Measurements from ENCODE around the gene PCMT1.
A peak's percentile ranks its signal among the peaks of the same experiment; 100 is the strongest.

Gene PCMT1

GRCh38 chr6:149830731-149831307, 81.3 kb downstream of the PCMT1 start:
- CTCF ChIA-PET: interaction anchor here (0.6 to 0.7 kb wide), 2 partner anchors 10 to 24 kb away, joined by 3 to 4 read pairs; no protein-coding TSS in a partner anchor

DNA sequence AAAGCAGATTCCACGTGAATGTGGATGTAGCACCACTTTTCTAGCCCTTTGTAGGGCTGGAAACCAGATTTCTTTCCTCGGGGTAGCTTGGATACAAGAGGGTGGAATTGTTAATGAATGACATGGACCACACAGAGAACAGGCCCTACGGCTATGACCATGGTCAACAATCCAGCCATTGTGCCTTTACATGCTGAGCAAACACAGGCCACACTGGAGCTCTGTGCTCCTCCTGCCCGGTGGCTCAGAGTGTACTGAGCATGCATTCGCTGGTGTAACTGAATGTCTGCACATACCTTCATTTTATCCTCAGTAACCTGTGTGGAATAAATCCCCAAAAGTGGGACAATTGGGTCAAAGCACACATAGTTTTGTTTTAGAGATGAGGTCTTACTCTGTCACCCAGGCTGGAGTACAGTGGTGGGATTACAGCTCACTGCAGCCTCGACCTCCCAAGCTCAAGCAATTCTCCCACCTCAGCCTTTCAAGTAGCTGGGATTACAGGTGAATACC, 81.8 kb downstream of the PCMT1 start:
- TF ChIP-seq, protein P1, sequence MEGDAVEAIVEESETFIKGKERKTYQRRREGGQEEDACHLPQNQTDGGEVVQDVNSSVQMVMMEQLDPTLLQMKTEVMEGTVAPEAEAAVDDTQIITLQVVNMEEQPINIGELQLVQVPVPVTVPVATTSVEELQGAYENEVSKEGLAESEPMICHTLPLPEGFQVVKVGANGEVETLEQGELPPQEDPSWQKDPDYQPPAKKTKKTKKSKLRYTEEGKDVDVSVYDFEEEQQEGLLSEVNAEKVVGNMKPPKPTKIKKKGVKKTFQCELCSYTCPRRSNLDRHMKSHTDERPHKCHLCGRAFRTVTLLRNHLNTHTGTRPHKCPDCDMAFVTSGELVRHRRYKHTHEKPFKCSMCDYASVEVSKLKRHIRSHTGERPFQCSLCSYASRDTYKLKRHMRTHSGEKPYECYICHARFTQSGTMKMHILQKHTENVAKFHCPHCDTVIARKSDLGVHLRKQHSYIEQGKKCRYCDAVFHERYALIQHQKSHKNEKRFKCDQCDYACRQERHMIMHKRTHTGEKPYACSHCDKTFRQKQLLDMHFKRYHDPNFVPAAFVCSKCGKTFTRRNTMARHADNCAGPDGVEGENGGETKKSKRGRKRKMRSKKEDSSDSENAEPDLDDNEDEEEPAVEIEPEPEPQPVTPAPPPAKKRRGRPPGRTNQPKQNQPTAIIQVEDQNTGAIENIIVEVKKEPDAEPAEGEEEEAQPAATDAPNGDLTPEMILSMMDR (conservative IDR thresholded peaks at IDR 0.05; ENCODE audit: low read depth): no peak
- POLR2A ChIA-PET (ENCODE audit: low non-redundant PET): interaction anchor here (0.6 kb wide), 1 partner anchor 33 kb away, joined by 3 read pairs; no protein-coding TSS in a partner anchor
- H3K27ac ChIP-seq: no peak overlapping the region
- no peak for DNase-seq (ENCODE audit: low spot score)
- CTCF ChIA-PET: interaction anchor here (0.6 to 0.7 kb wide), 4 partner anchors 9 to 148 kb away, joined by 3 to 4 read pairs (median 4); no protein-coding TSS in a partner anchor

More at GRCh38 chr6:149830731-149831307, 81.3 kb downstream of the PCMT1 start:
- POLR2A ChIA-PET (ENCODE audit: low non-redundant PET): no interaction called here
- H3K27ac ChIP-seq: no peak overlapping the region
- DNase-seq (ENCODE audit: low spot score): no peak
- TF ChIP-seq, protein P1 (conservative IDR thresholded peaks at IDR 0.05; ENCODE audit: low read depth): no peak

GRCh38 chr6:149833651-149834050, 84.1 kb downstream of the PCMT1 start:
- TF ChIP-seq, protein P1 (conservative IDR thresholded peaks at IDR 0.05; ENCODE audit: low read depth): no peak
- CTCF ChIA-PET: interaction anchor here (0.8 to 1.6 kb wide), 2 partner anchors 15 to 99 kb away, joined by 3 to 4 read pairs; no protein-coding TSS in a partner anchor
- POLR2A ChIA-PET (ENCODE audit: low non-redundant PET): no interaction called here
- H3K27ac ChIP-seq: no peak overlapping the region
- no peak for DNase-seq (ENCODE audit: low spot score)

DNA sequence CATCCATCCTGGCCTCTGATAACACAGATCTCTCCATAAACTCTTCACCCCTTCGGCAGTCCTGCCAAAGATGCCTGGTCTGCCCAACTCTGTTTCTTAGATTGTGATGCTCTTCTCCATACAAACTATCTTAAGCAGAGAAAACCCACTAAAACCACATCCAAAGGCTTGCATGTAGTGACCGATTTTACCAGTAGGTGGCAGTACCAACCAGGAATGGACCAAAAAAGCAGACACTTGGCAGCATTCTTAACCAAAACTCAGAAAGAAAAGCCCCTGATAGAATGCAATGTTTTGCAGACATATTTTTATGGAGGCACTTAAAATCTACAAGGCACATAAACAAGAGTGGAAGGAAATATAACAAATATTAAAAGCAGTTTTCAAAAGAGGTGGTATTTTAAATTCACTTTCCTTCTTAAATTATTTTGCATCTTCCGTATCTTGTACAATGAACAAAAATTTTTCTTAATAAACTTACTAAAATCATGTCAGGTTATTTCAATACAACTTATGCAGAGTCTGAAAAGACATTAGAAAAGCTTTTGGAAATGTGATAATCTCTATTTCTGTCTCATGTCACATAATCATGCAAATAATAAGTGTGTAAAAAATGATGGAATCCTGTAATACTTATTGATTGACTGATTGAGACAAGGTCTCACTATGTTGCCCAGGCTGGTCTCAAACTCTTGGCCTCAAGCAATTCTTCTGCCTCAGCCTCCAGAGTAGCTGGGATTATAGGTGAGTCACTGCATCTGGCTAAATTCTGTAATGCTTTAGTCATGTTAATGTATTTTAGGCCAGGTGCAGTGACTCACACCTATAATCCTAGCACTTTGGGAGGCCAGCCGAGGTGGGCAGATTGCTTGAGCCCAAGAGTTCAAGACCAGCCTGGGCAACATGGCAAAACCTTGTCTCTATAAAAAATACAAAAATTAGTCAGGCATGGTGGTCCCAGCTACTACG, 85.3 kb downstream of the PCMT1 start:
- CTCF ChIA-PET: interaction anchor here (0.9 to 1.6 kb wide), 4 partner anchors 16 to 52 kb away, joined by 3 read pairs; no protein-coding TSS in a partner anchor
- TF ChIP-seq, protein P1 (conservative IDR thresholded peaks at IDR 0.05; ENCODE audit: low read depth): peak; percentile 89
- POLR2A ChIA-PET (ENCODE audit: low non-redundant PET): no interaction called here
- DNase-seq (ENCODE audit: low spot score): peak; percentile 38
- peak overlapping the region; percentile 42 for H3K27ac ChIP-seq

DNA sequence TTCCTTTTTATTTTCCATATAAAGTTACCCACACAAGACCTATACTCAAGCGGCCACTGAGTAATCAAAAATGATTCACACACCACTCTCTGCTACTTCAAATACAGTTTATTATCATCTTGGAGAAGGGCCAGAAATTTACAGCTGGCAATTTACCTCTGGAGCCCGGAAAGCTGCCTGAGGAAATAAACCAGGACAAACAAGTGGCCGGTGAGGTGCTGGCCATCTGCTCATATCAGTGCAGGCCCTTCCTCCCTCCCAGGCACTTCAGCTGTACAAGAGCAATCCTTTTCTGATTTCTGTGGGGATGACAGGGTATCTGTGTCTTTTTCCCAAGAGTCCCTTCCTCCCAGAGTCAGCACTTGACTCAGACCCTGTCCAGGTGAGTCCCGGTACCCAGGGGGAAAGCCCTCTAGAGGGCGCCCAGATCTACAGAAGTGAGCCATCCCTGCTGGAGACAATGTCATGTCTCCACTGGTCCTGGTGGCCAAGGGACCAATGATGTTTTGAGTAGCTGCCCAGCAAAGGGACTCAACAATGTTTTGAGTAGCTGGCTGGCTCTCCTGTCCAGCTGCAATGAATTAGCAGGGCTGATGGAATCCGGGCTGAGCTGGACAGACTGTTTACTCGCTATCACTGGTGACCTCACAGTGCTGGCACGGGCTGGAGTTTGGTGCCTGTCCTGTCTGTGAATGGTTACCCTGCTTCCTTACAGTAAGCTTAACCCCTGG, 91.0 kb downstream of the PCMT1 start:
- ChIA-PET CTCF (interaction anchor here (0.6 to 1.5 kb wide), 8 partner anchors 9 to 84 kb away, joined by 3 to 6 read pairs (median 4); no protein-coding TSS in a partner anchor), POLR2A (ENCODE audit: low non-redundant PET) (no interaction called here)
- peak; percentile 92 for DNase-seq (ENCODE audit: low spot score)
- H3K27ac ChIP-seq: peak overlapping the region; percentile 50
- TF ChIP-seq, protein P1 (conservative IDR thresholded peaks at IDR 0.05; ENCODE audit: low read depth): peak; percentile 82
